Measurements from ENCODE around the gene TRUB2.

DNA sequence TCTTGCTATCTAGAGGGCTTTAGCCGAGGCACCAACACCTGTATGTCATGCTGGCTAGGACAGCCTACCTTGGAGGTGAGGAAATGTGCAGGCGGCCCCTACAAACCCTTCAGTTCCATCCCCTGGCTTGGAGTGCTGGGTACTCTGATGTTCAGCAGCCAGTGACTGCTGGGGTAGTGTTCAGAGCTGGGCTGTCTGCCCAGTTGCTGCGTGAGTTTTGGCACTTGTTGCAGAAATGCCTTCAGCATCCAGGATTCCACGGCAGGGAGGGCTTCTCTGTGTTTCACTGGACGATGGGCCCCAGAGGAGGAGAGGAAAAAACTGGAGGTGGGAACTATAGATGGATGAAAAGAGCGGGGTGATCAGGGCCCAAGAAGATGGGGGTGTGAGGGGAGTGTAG lies 35.8 kb downstream of the TRUB2 start:
- TF ChIP-seq, protein P1, sequence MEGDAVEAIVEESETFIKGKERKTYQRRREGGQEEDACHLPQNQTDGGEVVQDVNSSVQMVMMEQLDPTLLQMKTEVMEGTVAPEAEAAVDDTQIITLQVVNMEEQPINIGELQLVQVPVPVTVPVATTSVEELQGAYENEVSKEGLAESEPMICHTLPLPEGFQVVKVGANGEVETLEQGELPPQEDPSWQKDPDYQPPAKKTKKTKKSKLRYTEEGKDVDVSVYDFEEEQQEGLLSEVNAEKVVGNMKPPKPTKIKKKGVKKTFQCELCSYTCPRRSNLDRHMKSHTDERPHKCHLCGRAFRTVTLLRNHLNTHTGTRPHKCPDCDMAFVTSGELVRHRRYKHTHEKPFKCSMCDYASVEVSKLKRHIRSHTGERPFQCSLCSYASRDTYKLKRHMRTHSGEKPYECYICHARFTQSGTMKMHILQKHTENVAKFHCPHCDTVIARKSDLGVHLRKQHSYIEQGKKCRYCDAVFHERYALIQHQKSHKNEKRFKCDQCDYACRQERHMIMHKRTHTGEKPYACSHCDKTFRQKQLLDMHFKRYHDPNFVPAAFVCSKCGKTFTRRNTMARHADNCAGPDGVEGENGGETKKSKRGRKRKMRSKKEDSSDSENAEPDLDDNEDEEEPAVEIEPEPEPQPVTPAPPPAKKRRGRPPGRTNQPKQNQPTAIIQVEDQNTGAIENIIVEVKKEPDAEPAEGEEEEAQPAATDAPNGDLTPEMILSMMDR (IDR thresholded peaks at IDR 0.05; ENCODE audit: extremely low read depth in 1 of 2, insufficient read depth in 1 of 2, low read depth in 1 of 2, low read length in 2 of 2): no peak
- TF ChIP-seq EZH2 (IDR thresholded peaks at IDR 0.05; ENCODE audit: borderline replicate concordance, low read depth, low read length, severe bottlenecking): no peak
- TF ChIP-seq, protein P2, sequence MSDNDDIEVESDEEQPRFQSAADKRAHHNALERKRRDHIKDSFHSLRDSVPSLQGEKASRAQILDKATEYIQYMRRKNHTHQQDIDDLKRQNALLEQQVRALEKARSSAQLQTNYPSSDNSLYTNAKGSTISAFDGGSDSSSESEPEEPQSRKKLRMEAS (IDR thresholded peaks at IDR 0.05; ENCODE audit: insufficient read depth, insufficient read length): no peak
- no peak for TF ChIP-seq POLR2A (IDR thresholded peaks at IDR 0.05; ENCODE audit: low read depth, low read length)
- TF ChIP-seq POLR2AphosphoS5 (IDR thresholded peaks at IDR 0.05; ENCODE audit: insufficient read depth, low read depth, low read length): no peak
- no peak for TF ChIP-seq JUN (IDR thresholded peaks at IDR 0.05; ENCODE audit: borderline replicate concordance, insufficient read depth, insufficient read length, low read depth)

All from endothelial cell of umbilical vein (primary cell).